Adrenal gland (tissue), 12 donors: ENCODE measurements around the gene CELF2. TPM values are rescaled to one million over a fixed set of nuclear protein-coding genes. Genes with fewer than 3 reads are reported as not detected.

ENCODE experiments used
- DNase-seq, 7 donors: peaks; one replicate each; pipeline ENCODE4 v3.0.0-alpha.2; 2019 to 2020
- H3K27ac ChIP-seq, 5 donors: fragments of 200-600 bp; sonication (generic) in 4 of 5; 1 replicate in 3 of 5; 2 replicates in 2 of 5; pipeline versions ENCODE4 v1.5.1 to v1.8.0; 2016 to 2020; ENCODE audit warnings: mild to moderate bottlenecking in 1 of 5
- H3K27me3 ChIP-seq: fragments of 200-600 bp; 2 replicates; pipeline ENCODE4 v1.8.0; 2021
- H3K36me3 ChIP-seq, 2 donors: fragments of 200-600 bp; replicated peaks in 1 of 2; 1 replicate in 1 of 2; 2 replicates in 1 of 2; pipeline versions ENCODE4 v1.5.1 to v1.8.0; 2018 to 2022
- H3K4me1 ChIP-seq, 2 donors: fragments of 200-600 bp; replicated peaks in 1 of 2; 1 replicate in 1 of 2; 2 replicates in 1 of 2; pipeline versions ENCODE4 v1.5.1 to v1.8.0; 2018 to 2021
- H3K4me3 ChIP-seq, 4 donors: fragments of 200-600 bp; sonication (generic) in 3 of 4; one replicate each; pipeline ENCODE4 v1.5.1; 2016 to 2018
- H3K9me3 ChIP-seq, 3 donors: fragments of 200-600 bp; sonication (generic) in 1 of 3; replicated peaks in 1 of 3; 1 replicate in 2 of 3; 2 replicates in 1 of 3; pipeline versions ENCODE4 v1.5.1 to v1.8.0; 2016 to 2021
- POLR2A ChIP-seq, 2 donors: fragments of 450-650 bp; IDR thresholded peaks; one replicate each; pipeline ENCODE4 v1.6.1; 2017; ENCODE audit warnings: antibody characterized with exemption in 2 of 2, mild to moderate bottlenecking in 2 of 2, moderate library complexity in 1 of 2
- WGBS, 4 donors: extraction: QIAGEN DNeasy Blood & Tissue Kit in 2 of 4; methylation state at CpG; one replicate each; pipeline versions ENCODE4 v1.1.5 to v1.1.7; 2013 to 2017; 5-methylcytosine and 5-hydroxymethylcytosine counted together
- intact Hi-C, 2 donors: fragments of 100-400 bp; cut with DNase I; formaldehyde crosslinking; loops; one replicate each; pipeline versions ENCODE4 v1.14.1 to v1.15.0; 2022 to 2023
- polyA plus RNA-seq, 3 donors: library from polyadenylated mRNA; stranded (reverse); fragments of 200-250 nt in 2 of 3; fragments of 350-450 nt in 1 of 3; fragmentation: Illumina TruSeq in 1 of 3; extraction: RNeasy Lipid Tissue Mini Kit (QIAGEN cat#74804) in 1 of 3; gene quantifications; one replicate each; pipeline ENCODE4 v1.2.3, GENCODE V29; 2013 to 2014
- total RNA-seq, 9 donors: library from RNA; depleted of rRNA in 4 of 9; stranded (reverse); fragments of >200 nt in 4 of 9; fragments of 120-200 nt in 1 of 9; fragmentation: NEBNext Ultra II Directional in 1 of 9; extraction: Animal tissue kit (Norgen Biotek cat#: 25700) in 1 of 9; gene quantifications; one replicate each; pipeline versions ENCODE4 v1.1.0 to v1.2.4, GENCODE V29; 2013 to 2023
- TF ChIP-seq, protein P1 (sequence below), 6 experiments: fragments of 450-650 bp in 4 of 6; fragments of 200-600 bp in 2 of 6; sonication (generic) in 1 of 6; IDR thresholded peaks; 1 replicate in 5 of 6; 2 replicates in 1 of 6; pipeline versions ENCODE4 v1.5.1 to v1.8.0; 2016 to 2021; ENCODE audit warnings: antibody characterized with exemption in 6 of 6, mild to moderate bottlenecking in 2 of 6, moderate library complexity in 1 of 6
- donor health status: healthy with polysubstance abuse.
- donor health status: Bipolar disorder and iron deficiency.
- donor health status: DM: yes; HTN: yes; CAD: no.
- donor health status: DM: no; HTN: no; CAD: no.
- donor health status: DM: no; HTN: no; CAD: no.
- donor health status: DM: yes; HTN: yes; CAD: no.

Gene CELF2
- total and polyA plus RNA-seq, 12 donors = 2.7 to 26.0 (median 10.3) TPM

DNA sequence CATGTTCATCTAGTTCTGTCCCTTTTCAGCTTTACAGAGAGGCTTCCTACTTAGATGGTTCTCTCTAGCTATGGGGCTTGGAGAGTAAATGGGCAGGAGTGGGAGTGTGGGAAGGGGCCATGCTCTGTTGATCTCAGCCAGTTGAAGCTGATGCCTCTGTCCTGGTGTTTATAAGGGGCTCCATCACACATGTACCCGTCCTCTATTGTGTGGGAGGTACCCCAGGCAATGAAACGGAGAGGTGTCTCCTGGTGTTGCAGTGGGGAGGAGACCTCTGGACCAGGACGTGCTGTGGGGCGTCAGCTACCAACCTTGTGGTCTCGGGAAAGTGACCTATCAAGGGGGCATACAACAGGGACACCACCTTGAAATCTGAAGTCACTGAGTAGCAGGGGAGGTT, 173.5 kb downstream of the CELF2 start:
- Histone ChIP-seq H3K4me1 (no peaks in the 10 kb centered on the region), H3K36me3 (no peaks in the 10 kb centered on the region), H3K27me3 (no peaks in the 10 kb centered on the region), H3K4me3 (no peak overlapping the region), H3K9me3 (no peaks in the 10 kb centered on the region), H3K27ac (no peak overlapping the region)
- no peak for TF ChIP-seq POLR2A (IDR thresholded peaks at IDR 0.05)
- TF ChIP-seq, protein P1, sequence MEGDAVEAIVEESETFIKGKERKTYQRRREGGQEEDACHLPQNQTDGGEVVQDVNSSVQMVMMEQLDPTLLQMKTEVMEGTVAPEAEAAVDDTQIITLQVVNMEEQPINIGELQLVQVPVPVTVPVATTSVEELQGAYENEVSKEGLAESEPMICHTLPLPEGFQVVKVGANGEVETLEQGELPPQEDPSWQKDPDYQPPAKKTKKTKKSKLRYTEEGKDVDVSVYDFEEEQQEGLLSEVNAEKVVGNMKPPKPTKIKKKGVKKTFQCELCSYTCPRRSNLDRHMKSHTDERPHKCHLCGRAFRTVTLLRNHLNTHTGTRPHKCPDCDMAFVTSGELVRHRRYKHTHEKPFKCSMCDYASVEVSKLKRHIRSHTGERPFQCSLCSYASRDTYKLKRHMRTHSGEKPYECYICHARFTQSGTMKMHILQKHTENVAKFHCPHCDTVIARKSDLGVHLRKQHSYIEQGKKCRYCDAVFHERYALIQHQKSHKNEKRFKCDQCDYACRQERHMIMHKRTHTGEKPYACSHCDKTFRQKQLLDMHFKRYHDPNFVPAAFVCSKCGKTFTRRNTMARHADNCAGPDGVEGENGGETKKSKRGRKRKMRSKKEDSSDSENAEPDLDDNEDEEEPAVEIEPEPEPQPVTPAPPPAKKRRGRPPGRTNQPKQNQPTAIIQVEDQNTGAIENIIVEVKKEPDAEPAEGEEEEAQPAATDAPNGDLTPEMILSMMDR (IDR thresholded peaks at IDR 0.05) = no peak
- 74 to 85% (median 78%) methylated on average over 5 of the region's 5 CpGs for WGBS, 4 donors
- intact Hi-C loops = no loop called here
- DNase-seq = no peak

DNA sequence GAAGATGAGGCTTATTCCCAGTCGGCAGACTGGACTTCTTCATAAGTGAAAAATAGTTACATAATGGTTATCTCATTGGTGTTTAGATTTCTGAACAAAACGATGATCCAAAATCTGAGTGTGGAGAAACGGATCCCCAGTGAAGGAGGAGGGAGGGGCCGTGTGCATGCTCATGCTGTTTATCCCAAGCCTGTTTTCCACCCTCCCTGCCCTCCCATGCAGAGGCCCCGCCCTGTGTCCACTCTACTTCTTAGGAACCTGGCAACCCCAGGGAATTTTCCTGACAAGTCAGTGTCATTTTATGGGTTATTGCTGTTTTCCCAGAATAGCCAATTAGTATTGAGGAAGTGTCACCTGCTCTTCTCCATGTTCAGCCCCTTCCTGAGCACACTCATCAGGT, 174.0 kb downstream of the CELF2 start:
- Histone ChIP-seq H3K36me3 (no peaks in the 10 kb centered on the region), H3K4me1 (no peaks in the 10 kb centered on the region), H3K9me3 (no peaks in the 10 kb centered on the region), H3K4me3 (no peak overlapping the region), H3K27me3 (no peaks in the 10 kb centered on the region), H3K27ac (no peak overlapping the region)
- DNase-seq = no peak
- intact Hi-C loops = no loop called here
- TF ChIP-seq, protein P1 (IDR thresholded peaks at IDR 0.05) = no peak
- TF ChIP-seq POLR2A (IDR thresholded peaks at IDR 0.05) = no peak
- WGBS, 4 donors = 70 to 95% (median 79%) methylated on average over 5 of the region's 5 CpGs

DNA sequence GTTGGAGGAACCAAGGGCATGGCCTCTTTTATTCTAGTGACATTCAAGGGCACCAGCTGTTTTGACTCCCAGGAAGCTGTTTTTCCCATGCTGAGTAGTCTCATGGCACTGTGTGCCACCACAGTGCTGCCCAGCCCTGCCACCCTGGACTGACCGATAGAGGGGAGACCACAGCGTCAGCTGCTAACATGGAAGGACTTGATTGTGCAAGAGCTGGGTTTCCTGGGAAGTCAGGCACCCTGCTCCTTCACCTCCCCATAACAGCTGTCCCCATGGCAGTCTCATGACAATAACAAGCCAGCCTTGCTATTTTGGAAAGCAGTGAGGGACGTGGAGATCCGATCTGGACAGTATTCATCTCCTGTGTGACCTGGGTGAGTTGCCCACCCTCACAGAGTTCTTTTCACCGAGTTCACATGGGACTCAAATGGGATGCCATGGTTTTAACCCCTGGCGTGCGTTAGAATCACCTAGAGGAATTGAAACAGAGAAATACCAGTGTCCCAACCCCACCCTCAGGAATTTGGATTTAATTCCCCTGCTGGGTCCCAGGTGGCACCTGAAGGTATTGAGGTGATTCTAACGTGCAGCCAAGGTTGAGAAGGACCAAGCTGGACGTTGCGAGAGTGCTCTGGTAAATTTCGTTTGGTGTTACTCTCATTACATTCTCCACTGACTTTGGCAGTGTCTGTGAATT, 174.8 kb downstream of the CELF2 start:
- Histone ChIP-seq H3K4me1 (no peaks in the 10 kb centered on the region), H3K27ac (no peak overlapping the region), H3K36me3 (no peaks in the 10 kb centered on the region), H3K27me3 (no peaks in the 10 kb centered on the region), H3K4me3 (no peak overlapping the region), H3K9me3 (no peaks in the 10 kb centered on the region)
- 64 to 70% (median 69%) methylated on average over 10 to 11 of the region's 11 CpGs for WGBS, 4 donors
- intact Hi-C loops = no loop called here
- TF ChIP-seq, protein P1 (IDR thresholded peaks at IDR 0.05) = no peak
- no peak for TF ChIP-seq POLR2A (IDR thresholded peaks at IDR 0.05)
- DNase-seq = peak in 3 of 7 donors; percentile 29 to 39 (median 34)

DNA sequence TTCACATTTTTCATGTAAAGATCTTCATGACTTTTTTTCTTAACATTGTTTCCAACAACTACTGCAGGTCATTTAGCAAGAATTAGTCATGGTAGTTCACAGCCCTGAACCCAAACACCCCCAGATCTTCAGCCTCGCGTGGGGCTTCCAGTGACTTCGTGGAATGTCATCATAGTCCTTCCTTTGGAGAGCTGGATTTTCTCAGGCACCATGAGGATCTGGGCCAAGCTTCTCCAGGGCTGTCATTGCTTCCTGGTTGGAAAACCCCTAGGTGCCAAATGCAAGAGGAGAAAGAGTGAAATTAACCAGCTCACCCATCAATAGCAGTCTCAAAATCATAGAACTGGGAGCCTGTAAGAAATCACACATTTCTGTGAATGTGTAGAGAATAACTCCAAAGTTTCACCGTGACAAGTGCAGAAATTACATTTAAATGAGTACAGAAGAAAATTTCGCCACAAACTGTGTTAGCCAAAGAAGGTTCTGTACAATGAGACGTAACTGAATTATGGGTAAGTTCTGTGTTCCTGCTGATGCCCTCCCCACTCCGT, 175.4 kb downstream of the CELF2 start:
- no peaks in the 10 kb centered on the region for H3K27me3 ChIP-seq
- H3K36me3 ChIP-seq = no peaks in the 10 kb centered on the region
- H3K27ac ChIP-seq = no peak overlapping the region
- H3K4me3 ChIP-seq = no peak overlapping the region
- WGBS, 4 donors = 76 to 81% (median 79%) methylated on average over 7 of the region's 7 CpGs
- no peaks in the 10 kb centered on the region for H3K9me3 ChIP-seq
- no peak for TF ChIP-seq POLR2A (IDR thresholded peaks at IDR 0.05)
- TF ChIP-seq, protein P1 (IDR thresholded peaks at IDR 0.05) = no peak
- no peaks in the 10 kb centered on the region for H3K4me1 ChIP-seq
- DNase-seq = no peak
- intact Hi-C loops = no loop called here
